ENCODE measurements around the gene UBE2R2.
A peak's percentile ranks its signal among the peaks of the same experiment; 100 is the strongest.
"Not testable (repeated sequence)": the region's sequence is repeated elsewhere in the genome, so short reads cannot be mapped to it uniquely, and the experiment has no call there.

Gene UBE2R2

DNA sequence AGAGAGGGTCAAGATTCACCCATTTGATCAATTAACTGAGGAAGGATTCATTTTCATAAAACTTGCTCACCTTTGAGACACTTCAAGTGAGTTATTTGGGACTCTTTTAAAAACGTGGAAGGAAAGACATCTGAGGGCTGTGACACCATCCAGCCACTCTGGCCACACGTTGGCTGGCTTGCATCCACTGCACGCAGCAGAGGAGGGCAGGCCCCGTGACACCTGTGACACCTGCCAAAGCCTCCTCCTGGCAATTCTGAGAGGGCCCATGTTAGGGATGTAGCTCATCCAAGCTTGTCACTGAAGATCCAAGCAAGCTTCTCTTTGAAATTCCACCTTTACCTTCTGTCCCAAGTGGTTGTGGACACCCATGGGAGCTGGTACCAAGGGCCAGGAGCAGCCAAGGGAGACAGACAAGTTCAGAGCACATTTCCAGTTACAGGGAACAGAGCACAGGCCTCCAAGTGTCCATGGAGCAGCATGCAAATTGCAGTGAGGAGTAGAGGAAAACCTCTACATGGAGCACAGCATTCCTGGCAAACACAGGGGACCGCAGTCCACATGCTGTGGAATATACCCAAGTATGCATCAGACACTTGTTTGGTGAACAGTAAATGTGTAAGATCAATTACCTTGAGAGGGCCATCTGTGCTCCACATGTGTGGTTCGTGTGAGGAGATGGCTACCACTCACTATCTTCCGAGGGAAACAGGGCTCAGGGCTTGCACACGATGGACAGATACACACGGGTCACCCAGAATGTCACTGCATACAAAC lies 16.8 kb upstream of the UBE2R2 start:
- DNase-seq: no peak

- no peak for DNase-seq
Observed at GRCh38 chr9:33800886-33801285, 16.1 kb upstream of the UBE2R2 start.

DNA sequence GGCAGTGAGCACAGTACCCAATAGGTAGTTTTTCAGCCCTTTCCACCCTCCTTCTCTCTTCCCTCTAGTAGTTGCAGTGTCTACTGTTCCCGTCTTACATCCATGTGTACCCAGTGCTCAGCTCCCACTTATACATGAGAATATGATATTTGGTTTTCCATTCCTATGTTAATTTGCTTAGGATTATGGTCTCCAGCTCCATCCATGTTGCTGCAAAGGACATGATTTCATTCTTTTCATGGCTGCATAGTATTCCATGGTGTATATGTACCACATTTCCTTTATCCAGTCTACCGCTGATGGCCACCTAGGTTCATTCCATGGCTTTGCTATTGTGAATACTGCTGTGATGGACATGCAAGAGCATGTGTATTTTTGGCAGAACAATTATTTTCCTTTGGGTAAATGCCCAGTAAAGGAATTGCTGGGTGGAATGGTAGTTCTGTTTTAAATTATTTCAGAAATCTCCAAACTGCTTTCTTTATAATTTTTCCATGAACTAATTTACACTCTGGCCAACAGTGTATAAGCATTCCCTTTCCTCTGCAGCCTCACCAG lies 14.9 kb upstream of the UBE2R2 start:
- not testable (repeated sequence) for DNase-seq

DNA sequence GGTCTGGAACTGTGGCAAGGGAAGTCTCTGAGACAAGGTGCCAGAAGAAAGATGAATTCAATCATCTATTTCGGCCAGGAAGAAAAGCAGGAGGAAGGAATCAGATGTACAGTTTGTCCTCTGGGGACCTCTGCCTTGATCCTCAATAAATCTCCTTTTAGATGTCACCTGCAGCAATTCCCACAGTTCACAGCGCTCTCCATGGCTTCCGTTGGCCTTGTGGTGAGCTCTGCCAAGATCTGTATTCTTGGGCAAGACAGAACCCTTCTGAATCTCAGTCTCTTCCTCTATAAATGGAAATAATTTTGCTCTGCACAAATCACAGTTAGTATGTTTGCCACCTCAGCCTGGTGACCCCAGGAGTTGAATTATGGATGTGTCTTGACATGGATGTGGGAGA lies 12.8 kb upstream of the UBE2R2 start:
- DNase-seq: not testable (repeated sequence)

- not testable (repeated sequence) for DNase-seq
Observed at GRCh38 chr9:33807156-33807555, 9.8 kb upstream of the UBE2R2 start.

DNA sequence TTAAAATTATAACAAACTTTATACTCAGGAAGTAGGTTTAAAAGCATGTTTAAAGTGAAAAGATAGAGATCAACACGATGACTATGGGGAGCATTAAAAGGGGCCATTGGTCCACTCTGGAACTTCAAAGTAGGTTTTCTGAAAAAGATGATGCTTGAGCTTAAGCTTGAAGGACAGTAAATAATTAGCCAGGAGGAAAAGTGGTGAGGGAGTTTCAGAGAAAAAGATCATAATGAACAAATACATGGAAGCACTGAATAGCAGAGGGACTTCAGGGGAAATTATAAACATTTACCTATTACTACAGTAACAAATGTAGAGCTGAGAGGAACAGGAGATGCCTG lies 8.0 kb upstream of the UBE2R2 start:
- DNase-seq: not testable (repeated sequence)

- DNase-seq: no peak
Observed at GRCh38 chr9:33809506-33809905, 7.5 kb upstream of the UBE2R2 start.

DNA sequence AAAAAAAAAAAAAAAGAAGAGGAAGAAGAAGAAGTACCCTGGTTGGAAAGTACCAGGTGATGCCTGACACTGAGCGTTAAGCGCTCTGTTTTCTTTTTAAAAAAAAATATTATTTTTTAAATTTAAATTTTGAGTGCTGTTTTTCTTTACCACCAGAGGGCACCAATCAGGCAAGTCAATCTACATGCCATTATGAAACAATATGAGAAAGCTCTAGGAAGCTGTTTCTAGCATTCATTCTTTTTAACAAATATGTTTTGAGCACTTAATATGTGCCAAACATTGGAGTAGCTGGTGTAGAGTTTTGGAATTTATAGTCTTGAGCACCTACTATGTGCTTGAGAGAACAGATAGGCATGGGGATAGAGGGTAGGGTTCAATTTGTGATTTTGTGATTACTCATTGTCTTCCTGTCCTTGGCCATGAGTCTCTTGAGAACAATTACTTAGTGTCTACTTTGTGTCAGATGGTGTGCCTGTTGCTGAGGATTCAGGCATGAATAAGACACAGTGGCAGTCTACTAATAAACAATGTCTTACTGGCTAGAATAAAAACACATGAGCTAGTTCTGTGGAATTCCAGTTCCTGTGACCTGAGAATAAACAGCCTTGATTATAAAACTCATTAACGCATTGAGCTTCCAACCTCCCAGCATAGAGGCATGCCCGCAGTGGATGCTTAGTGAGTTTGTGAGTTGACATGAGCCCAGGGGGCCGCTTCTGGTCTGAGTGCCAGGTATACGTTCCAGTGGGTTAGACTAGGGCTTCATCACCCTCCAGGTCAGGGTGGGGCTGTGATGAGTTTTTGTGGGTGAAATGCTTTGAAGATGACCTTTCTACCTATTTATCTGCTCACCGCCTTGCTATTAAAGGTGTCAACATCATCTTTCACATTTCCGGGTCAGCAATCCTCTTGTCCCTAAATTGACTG lies 3.0 kb upstream of the UBE2R2 start:
- DNase-seq: peak; percentile 74

DNA sequence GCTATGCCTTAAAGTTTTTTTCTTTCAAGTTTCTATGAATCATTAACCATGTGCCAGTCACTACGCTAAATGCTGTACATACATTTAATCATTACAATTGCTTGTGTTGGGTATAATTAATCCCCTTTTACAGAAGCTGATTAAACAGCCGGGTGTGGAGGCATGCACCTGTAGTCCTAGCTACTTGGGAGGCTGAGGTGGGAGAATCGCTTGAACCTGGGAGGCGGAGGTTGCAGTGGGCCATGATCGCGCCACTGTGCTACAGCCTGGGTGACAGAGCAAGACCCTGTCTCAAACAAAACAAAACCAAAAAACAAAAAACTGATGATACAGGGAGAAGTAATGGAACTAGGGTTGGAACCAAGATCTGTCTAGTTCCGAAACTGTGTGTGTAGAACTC lies 1.2 kb upstream of the UBE2R2 start:
- DNase-seq: no peak

- peak; percentile 48 for DNase-seq
Observed at GRCh38 chr9:33817327-33818166, 587 bp downstream of the UBE2R2 start.

DNA sequence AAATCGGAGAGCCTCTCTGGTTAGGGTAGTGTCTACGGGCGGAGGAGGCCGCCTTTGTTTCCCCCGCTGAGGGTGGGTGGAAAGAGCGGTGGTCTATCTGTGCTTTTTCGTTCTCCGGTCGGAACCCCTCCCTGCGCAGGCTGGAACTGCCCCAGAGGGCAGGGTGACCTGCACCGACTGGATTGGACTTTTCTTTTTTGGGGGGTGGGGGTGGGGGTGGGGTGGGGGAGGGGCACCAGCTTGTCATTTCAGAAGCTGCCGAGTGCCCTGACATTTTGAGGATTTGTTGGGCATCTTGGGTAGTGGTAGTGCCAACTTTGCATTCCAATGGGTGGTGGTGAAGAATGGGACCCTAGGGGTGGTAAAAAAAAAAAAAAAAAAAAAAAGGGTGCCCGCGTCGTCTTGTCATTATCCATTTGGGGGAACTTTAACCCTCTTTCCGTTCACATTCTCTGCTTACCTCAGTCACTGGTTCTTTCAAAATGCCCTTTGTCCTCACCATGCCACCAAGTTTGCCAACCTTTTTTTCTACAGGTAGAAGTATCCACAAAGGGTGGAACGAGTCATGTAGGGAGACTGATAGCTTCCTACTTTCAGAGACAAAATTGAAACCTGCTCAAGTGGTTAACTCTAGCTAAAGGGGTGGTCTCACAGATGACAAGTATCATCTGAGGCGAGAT lies 1.3 kb downstream of the UBE2R2 start:
- DNase-seq: no peak

- DNase-seq: peak; percentile 58
Observed at GRCh38 chr9:33818847-33819500, 2.0 kb downstream of the UBE2R2 start.

- DNase-seq: no peak
Observed at GRCh38 chr9:33820231-33820745, 3.3 kb downstream of the UBE2R2 start.

GRCh38 chr9:33823801-33824200 lies 6.8 kb downstream of the UBE2R2 start:
- DNase-seq: no peak

DNA sequence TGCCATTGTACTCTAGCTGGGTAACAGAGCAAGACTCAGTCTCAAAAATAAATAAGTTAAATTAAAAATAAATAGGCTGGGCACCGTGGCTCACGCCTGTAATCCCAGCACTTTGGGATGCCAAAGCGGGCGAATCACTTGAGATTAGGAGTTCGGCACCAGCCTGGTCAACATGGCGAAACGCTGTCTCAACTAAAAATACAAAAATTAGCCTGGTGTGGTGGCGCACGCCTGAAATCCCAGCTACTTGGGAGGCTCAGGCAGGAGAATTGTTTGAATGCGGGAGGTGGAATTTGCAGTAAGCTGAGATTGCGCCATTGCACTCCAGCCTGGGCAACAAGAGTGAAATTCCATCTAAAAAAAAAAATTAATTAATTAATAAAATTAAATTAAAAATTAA lies 10.3 kb downstream of the UBE2R2 start:
- DNase-seq: not testable (repeated sequence)

DNA sequence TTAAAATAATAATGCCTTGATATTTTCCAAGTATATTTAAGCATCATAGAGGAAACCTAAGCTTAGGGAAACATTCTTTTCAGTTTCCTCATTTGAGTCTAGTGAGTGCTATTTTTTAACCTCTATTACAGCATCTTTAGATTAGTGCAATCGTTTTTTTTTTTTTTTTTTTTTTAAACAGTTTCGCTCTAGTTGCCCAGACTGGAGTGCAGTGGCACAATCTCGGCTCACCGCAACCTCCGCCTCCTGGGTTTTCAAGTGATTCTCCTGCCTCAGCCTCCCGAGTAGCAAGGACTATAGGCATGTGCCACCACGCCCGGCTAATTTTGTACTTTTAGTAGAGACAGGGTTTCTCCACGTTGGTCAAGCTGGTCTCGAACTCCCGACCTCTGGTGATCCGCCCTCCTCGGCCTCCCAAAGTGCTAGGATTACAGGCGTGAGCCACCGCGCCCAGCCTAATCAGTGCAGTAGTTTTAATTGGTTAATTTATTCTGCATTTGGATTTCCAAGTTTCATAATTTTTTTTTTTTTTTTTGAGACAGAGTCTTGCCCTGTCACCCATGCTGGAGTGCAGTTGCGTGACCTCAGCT lies 12.8 kb downstream of the UBE2R2 start:
- DNase-seq: not testable (repeated sequence)

DNA sequence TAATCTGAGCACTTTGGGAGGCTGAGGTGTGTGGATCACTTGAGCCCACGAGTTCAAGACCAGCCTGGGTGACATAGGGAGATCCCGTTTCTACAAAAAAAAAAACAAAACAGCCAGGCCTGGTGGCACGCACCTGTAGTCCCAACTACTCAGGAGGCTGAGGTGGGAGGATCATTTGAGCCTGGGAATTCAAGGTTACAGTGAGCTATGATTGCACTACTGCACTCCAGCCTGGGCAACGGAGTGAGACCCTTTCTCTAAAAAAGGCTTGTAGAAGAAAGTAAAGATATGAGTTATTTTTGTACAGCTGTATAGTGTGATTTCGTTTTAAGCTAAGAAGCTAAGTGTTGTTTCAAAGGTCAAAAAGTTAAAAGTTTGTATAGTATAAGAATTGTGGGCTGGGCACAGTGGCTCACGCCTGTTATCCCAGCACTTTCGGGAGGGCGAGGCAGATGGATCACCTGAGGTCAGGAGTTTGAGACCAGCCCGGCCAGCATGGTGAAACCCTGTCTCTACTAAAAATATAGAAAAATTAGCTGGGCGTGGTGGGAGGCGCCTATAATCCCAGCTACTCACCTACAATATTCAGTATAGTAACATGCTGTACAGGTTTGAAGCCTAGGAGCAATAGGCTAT lies 18.8 kb downstream of the UBE2R2 start:
- no peak for DNase-seq

DNA sequence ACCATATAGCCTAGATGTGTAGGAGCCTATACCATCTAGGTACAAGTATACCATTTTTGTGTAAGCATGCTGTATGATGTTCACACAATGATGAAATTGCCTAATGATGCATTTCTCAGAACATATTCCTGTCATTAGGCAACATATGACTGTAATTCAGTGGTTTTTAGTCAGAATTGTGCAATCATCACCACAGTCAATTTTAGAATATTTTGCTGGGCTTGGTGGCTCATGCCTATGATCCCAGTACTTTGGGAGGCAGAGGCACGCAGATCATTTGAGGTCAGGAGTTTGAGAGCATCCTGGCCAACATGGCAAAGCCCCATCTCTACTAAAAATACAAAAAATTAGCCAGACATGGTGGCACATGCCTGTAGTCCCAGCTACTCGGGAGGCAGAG lies 19.3 kb downstream of the UBE2R2 start:
- not testable (repeated sequence) for DNase-seq

DNA sequence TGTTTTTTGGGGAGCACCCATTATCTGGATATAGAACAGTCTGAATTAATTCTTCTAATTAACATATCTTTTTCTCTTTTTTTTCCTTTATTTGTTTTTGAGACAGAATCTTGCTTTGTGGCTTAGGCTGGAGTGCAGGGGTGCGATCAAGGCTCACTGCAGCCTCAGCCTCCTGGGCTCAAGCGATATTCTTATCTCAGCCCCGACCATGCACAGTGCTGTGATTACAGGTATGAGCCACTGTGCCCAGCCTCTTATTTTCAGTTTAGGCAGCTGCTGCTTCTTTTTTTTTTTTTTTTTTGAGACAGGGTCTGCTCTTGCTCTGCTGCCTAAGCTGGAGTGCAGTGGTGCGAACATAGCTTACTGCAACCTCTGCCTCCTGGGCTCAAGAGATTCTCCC lies 20.2 kb downstream of the UBE2R2 start:
- no peak for DNase-seq

DNA sequence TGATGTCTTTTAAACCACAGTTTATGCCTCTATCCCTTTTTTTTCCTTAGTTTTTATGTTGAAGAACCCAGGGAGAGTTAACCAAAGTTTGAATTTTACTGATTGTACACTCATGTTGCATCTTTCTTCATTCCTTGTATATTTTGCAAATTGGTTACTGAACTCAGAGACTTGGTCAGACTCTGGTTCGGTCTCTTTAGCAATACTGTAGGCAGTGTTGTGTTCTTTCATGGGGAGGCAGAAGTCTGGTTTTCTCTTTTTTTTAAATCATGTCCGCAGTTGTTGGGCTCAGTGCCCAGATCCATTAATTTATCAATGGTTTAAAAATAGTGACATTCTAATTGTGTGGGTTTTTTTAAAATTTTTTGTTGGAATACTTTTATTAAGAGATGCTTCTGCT lies 23.4 kb downstream of the UBE2R2 start:
- no peak for DNase-seq
